GM20000 (cell line): ENCODE results near the gene C19orf85.

Source experiments
- DNase-seq: peaks from one replicate; pipeline ENCODE4 v3.0.0; 2012; ENCODE audit warnings: low spot score
- TF ChIP-seq, protein P1 (sequence below): IDR thresholded peaks from 2 replicates; pipeline ENCODE4 v1.5.1; 2012; ENCODE audit warnings: mild to moderate bottlenecking, control low read depth; ENCODE audit errors: extremely low read depth, missing control alignments

C19orf85 gene

DNA sequence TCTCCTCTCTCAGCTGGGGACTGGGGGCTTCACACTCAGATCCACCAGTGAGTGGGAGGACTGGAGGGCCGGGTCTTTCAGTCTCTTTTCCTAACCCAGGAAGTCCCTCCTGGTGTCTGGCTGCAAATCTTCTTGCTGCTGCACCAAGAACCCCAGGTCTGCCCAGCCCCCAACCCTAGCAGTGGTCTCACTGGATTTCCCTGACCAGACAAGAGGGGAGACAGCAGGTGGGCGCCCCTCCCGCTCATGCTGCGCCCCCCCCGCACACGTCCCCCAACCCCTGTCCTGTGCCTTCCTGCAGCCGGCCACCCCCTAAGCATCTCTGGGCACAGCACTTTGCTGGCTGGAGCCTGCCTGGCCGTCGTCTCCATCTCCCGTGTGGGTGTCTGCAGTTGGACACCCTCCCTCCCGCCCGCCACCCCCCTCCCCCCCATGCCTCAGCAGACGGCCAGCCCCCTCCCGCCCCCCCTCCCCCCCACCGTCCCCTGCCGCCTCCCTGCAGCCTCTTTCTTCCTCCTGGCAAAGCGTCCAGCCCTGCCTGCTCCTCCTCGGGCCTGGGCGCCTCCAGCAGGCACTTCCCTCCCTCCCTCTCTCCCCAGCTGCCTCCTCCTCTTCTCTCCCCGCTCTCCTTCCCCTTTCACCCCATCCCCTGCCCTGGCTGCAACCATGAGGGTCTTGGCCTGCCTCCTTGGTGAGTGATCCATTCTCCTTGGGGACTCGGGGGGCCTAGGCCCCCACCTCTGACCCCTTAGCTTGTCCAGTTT lies 23.6 kb upstream of the C19orf85 start, which contains the start of gene SSC5D:
Gene SSC5D (plus strand): TSS at position 513 of the 764 bp plus-strand sequence. CDS start 154 bp downstream, at position 667.
- no peak for DNase-seq
- TF ChIP-seq, protein P1, sequence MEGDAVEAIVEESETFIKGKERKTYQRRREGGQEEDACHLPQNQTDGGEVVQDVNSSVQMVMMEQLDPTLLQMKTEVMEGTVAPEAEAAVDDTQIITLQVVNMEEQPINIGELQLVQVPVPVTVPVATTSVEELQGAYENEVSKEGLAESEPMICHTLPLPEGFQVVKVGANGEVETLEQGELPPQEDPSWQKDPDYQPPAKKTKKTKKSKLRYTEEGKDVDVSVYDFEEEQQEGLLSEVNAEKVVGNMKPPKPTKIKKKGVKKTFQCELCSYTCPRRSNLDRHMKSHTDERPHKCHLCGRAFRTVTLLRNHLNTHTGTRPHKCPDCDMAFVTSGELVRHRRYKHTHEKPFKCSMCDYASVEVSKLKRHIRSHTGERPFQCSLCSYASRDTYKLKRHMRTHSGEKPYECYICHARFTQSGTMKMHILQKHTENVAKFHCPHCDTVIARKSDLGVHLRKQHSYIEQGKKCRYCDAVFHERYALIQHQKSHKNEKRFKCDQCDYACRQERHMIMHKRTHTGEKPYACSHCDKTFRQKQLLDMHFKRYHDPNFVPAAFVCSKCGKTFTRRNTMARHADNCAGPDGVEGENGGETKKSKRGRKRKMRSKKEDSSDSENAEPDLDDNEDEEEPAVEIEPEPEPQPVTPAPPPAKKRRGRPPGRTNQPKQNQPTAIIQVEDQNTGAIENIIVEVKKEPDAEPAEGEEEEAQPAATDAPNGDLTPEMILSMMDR, result no peak

DNA sequence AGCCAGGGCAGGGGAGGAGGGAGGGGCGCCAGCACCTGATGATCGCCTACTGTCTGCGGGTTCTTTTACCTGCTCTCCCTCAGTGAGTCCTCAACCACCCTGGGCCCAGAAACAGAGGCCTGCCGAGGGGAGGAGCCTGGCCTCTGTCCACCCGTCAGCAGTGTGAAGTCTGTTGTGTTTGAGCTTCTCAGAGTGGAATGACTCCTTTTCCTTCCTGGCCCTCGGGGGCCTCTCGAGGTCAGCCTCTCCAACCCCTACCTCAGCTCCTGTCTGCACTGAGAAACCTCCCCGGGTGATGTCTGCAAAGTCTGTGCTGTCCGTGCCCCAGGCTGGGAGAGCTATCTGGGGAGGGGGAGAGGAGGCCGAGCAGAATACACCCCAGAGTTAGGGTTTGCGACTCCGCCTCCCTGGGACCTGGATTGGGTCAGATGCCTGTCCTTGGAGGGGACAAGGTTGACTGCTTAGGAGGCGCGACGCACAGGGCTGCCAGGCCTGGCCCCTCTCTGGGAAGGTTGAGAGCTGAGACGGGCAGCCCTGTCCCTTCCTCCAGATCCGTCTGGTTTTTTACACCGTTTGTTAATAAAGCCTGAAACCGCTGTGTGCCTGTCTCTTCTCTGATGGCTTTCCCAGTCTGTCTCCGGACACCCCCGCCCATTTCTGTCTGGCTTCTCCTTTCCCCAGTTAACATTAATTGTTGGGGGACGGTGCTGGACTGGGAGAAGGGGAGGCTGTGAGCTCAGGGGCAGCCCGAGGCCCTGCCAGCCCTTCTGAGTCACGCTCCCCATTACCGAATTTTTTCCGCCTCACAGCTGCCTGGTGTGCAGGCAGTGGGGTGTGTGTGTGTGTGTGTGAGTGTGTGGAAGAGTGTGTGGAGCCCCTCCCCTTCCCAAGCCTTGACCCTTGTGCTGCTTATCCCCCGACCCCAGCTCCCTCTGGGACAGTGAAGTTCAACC lies 22.7 kb upstream of the C19orf85 start:
- TF ChIP-seq, protein P1, result no peak
- DNase-seq, result peak; percentile 49

GRCh38 chr19:55486043-55486970 lies 21.8 kb upstream of the C19orf85 start:
- DNase-seq, result peak; percentile 51
- TF ChIP-seq, protein P1, result no peak

DNA sequence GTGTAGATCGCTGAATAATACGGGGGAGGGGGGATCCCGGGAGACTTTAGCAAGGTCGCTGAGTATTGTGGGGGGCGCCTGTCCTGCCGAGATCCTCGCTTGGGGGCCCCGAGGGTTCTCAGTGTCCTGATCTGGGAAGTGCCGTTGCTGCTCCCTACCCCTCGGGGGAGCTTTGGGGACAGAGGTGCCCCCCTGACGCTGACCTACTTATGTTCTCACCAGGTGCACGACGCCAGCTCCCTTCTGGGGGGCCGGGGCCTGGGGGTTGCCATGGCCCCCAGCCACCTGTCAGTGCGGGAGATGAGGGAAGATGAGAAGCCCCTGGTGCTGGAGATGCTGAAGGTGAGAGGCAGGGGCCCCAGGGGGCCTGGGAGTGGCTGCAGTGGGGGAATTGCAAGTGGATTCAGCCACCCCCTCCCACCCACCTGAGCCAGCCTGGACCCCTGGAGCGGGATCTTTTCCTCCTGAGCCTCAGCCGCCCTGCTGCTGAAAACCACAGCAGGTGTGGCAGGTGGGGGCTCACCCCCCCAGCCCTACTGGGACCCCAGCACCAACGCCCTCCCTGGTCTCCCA lies 21.0 kb upstream of the C19orf85 start:
- peak; percentile 42 for DNase-seq
- TF ChIP-seq, protein P1, result no peak

DNA sequence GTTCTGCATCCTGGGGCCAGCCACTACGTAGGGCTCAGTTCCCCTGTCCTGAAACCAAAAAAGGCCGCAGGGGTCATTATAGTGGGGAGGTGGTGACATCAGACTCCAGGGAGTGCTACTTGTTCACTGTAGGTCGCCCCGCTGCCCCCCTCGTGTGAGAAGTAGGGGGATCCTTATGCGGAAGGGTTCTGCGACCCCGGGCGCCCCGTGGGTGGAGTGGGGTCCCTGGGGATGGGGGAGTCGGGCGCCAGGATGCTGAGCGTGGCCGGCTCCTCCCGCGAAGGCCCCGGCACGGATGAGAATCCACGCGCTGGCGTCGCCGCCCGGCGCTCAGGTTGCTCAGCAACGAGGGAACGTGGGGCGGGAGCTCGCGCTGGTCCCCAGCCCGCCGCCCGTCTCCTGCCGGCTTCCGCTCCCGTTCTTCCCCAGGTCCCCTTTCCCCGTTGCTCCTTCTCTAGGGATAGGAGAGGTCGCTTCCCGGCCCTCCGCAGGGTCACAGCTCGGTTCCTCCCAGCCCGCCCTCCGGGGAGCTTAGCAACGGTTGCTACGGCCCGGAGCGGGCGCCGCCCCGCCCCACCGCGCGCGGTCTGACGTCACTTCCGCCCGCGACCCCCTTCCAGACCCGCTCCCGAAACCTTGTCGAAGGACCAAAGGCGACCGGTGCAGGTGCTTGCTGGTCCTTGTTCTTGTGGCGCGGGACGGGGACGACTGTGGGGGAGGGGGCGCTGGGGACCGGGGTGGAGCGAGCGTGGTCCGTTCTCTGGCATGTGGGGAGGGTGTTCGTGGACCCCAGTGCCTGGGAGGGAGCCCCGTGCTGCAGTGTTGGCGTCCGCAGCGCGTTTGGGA lies 20.3 kb upstream of the C19orf85 start, which contains the start of gene NAT14:
Gene NAT14 (plus strand): TSS at position 596 of the 846 bp plus-strand sequence. CDS start 521 bp downstream, outside the sequence.
- DNase-seq, result peak; percentile 96
- TF ChIP-seq, protein P1, result no peak
